Measurements from ENCODE around the gene PRUNE2.

The PRUNE2 gene

GRCh38 chr9:76902395-76902794 is 3.5 kb downstream of the PRUNE2 start:
- TF ChIP-seq CTCF (IDR thresholded peaks at IDR 0.05; ENCODE audit: control insufficient read depth, insufficient read depth, low read depth, low read length, missing control alignments) = no peak
- H3K4me3 ChIP-seq (ENCODE audit: control insufficient read depth, low read depth, low read length) = no peak overlapping the region
- DNase-seq (ENCODE audit: low read depth) = no peak

- DNase-seq (ENCODE audit: low read depth) = no peak
- no peak overlapping the region for H3K4me3 ChIP-seq (ENCODE audit: control insufficient read depth, low read depth, low read length)
- no peak for TF ChIP-seq CTCF (IDR thresholded peaks at IDR 0.05; ENCODE audit: control insufficient read depth, insufficient read depth, low read depth, low read length, missing control alignments)
Measured at GRCh38 chr9:76901801-76902200, 4.1 kb downstream of the PRUNE2 start.

- TF ChIP-seq CTCF (IDR thresholded peaks at IDR 0.05; ENCODE audit: control insufficient read depth, insufficient read depth, low read depth, low read length, missing control alignments) = no peak
- DNase-seq (ENCODE audit: low read depth) = no peak
- no peak overlapping the region for H3K4me3 ChIP-seq (ENCODE audit: control insufficient read depth, low read depth, low read length)
Measured at GRCh38 chr9:76900884-76901440, 5.0 kb downstream of the PRUNE2 start.

- DNase-seq (ENCODE audit: low read depth) = no peak
- H3K4me3 ChIP-seq (ENCODE audit: control insufficient read depth, low read depth, low read length) = no peak overlapping the region
- no peak for TF ChIP-seq CTCF (IDR thresholded peaks at IDR 0.05; ENCODE audit: control insufficient read depth, insufficient read depth, low read depth, low read length, missing control alignments)
Measured at GRCh38 chr9:76898786-76899185, 7.1 kb downstream of the PRUNE2 start.

GRCh38 chr9:76897804-76898525 is 7.9 kb downstream of the PRUNE2 start:
- TF ChIP-seq CTCF (IDR thresholded peaks at IDR 0.05; ENCODE audit: control insufficient read depth, insufficient read depth, low read depth, low read length, missing control alignments) = no peak
- H3K4me3 ChIP-seq (ENCODE audit: control insufficient read depth, low read depth, low read length) = no peak overlapping the region
- no peak for DNase-seq (ENCODE audit: low read depth)

GRCh38 chr9:76896035-76896434 is 9.9 kb downstream of the PRUNE2 start:
- H3K4me3 ChIP-seq (ENCODE audit: control insufficient read depth, low read depth, low read length) = no peak overlapping the region
- no peak for TF ChIP-seq CTCF (IDR thresholded peaks at IDR 0.05; ENCODE audit: control insufficient read depth, insufficient read depth, low read depth, low read length, missing control alignments)
- no peak for DNase-seq (ENCODE audit: low read depth)
